H9 (cell line): ENCODE data around the gene GNPTAB. TPM values are rescaled to one million over a fixed set of nuclear protein-coding genes. Genes with fewer than 3 reads are reported as not detected.

Source experiments
- DNase-seq: peaks from one replicate; pipeline ENCODE4 v3.0.0-alpha.2; 2017
- H2AFZ ChIP-seq: one replicate; pipeline ENCODE4 v1.6.1; 2013; ENCODE audit warnings: mild to moderate bottlenecking, low read length, control low read depth, moderate library complexity
- H2AK5ac ChIP-seq: 2 replicates; pipeline ENCODE4 v1.6.1; 2013; ENCODE audit warnings: low read length, control low read depth, mixed read lengths; ENCODE audit not compliant: insufficient read length
- H2BK120ac ChIP-seq: one replicate; pipeline ENCODE4 v1.6.1; 2013; ENCODE audit warnings: low read depth, mild to moderate bottlenecking, low read length, control low read depth, inconsistent platforms; ENCODE audit not compliant: poor library complexity, severe bottlenecking
- H2BK12ac ChIP-seq: 2 replicates; pipeline ENCODE4 v1.6.1; 2013; ENCODE audit warnings: low read length, control low read depth, mixed read lengths, low read depth; ENCODE audit not compliant: insufficient read length
- H2BK15ac ChIP-seq: 2 replicates; pipeline ENCODE4 v1.6.1; 2013; ENCODE audit warnings: low read depth, low read length, control low read depth
- H2BK20ac ChIP-seq: one replicate; pipeline ENCODE4 v1.6.1; 2013; ENCODE audit warnings: low read depth, mild to moderate bottlenecking, low read length, control low read depth, inconsistent platforms; ENCODE audit not compliant: poor library complexity, severe bottlenecking
- H2BK5ac ChIP-seq: 2 replicates; pipeline ENCODE4 v1.6.1; 2013; ENCODE audit warnings: low read length, control low read depth, mixed read lengths; ENCODE audit not compliant: insufficient read length
- H3K14ac ChIP-seq: 2 replicates; pipeline ENCODE4 v1.6.1; 2013; ENCODE audit warnings: low read length, control low read depth; ENCODE audit not compliant: insufficient read depth
- H3K18ac ChIP-seq: 2 replicates; pipeline ENCODE4 v1.6.1; 2013; ENCODE audit warnings: low read depth, mild to moderate bottlenecking, mixed read lengths, low read length, control low read depth; ENCODE audit not compliant: insufficient read length
- H3K23ac ChIP-seq: 2 replicates; pipeline ENCODE4 v1.6.1; 2013; ENCODE audit warnings: low read length, control low read depth, mixed read lengths, low read depth; ENCODE audit not compliant: insufficient read length
- H3K23me2 ChIP-seq: 2 replicates; pipeline ENCODE4 v1.6.1; 2013; ENCODE audit warnings: low read depth, mild to moderate bottlenecking, mixed read lengths, low read length, control low read depth; ENCODE audit not compliant: insufficient read length, poor library complexity, severe bottlenecking
- H3K27ac ChIP-seq: 2 replicates; pipeline ENCODE4 v1.5.1; 2013; ENCODE audit warnings: low read length, control low read depth, mixed read lengths, low read depth; ENCODE audit not compliant: insufficient read length
- H3K27me3 ChIP-seq: 2 replicates; pipeline ENCODE4 v1.6.1; 2013; ENCODE audit warnings: low read length, control low read depth, inconsistent platforms; ENCODE audit not compliant: insufficient read depth
- H3K4ac ChIP-seq: 2 replicates; pipeline ENCODE4 v1.6.1; 2013; ENCODE audit warnings: low read depth, mild to moderate bottlenecking, control low read depth, inconsistent platforms, low read length, moderate library complexity
- H3K4me1 ChIP-seq: 2 replicates; pipeline ENCODE4 v1.6.1; 2013; ENCODE audit warnings: low read length, control low read depth, inconsistent platforms; ENCODE audit not compliant: insufficient read depth
- H3K4me2 ChIP-seq: 2 replicates; pipeline ENCODE4 v1.6.1; 2013; ENCODE audit warnings: low read length, control low read depth, mixed read lengths; ENCODE audit not compliant: insufficient read length, insufficient read depth
- H3K56ac ChIP-seq: 2 replicates; pipeline ENCODE4 v1.6.1; 2013; ENCODE audit warnings: low read depth, mild to moderate bottlenecking, mixed read lengths, low read length, control low read depth; ENCODE audit not compliant: insufficient read length
- H3K79me1 ChIP-seq: 2 replicates; pipeline ENCODE4 v1.6.1; 2013; ENCODE audit warnings: low read depth, mild to moderate bottlenecking, moderate library complexity, low read length, control low read depth, inconsistent platforms; ENCODE audit not compliant: insufficient read depth, poor library complexity, severe bottlenecking
- H3K79me2 ChIP-seq: 2 replicates; pipeline ENCODE4 v1.6.1; 2013; ENCODE audit warnings: low read length, control low read depth, inconsistent platforms; ENCODE audit not compliant: insufficient read depth
- H3K9ac ChIP-seq: 2 replicates; pipeline ENCODE4 v1.6.1; 2013; ENCODE audit warnings: low read length, control low read depth, mixed read lengths; ENCODE audit not compliant: insufficient read length; ENCODE audit errors: extremely low read depth
- H3K9me3 ChIP-seq: one replicate; pipeline ENCODE4 v1.6.1; 2013; ENCODE audit warnings: low read depth, low read length, inconsistent platforms; ENCODE audit not compliant: control insufficient read depth
- H3T11ph ChIP-seq: one replicate; pipeline ENCODE4 v1.6.1; 2013; ENCODE audit warnings: mild to moderate bottlenecking, low read length, control low read depth, inconsistent platforms
- H4K20me1 ChIP-seq: one replicate; pipeline ENCODE4 v1.6.1; 2013; ENCODE audit not compliant: control insufficient read depth, insufficient read length, insufficient read depth
- H4K5ac ChIP-seq: 2 replicates; pipeline ENCODE4 v1.6.1; 2013; ENCODE audit warnings: low read depth, mild to moderate bottlenecking, mixed read lengths, low read length, control low read depth; ENCODE audit not compliant: insufficient read length
- H4K8ac ChIP-seq: replicated peaks from 2 replicates; pipeline ENCODE4 v1.6.1; 2013; ENCODE audit warnings: low read length, control low read depth, mixed read lengths, low read depth; ENCODE audit not compliant: insufficient read length
- H4K91ac ChIP-seq: 2 replicates; pipeline ENCODE4 v1.6.1; 2013; ENCODE audit warnings: low read depth, mild to moderate bottlenecking, moderate library complexity, mixed read lengths, low read length, control low read depth; ENCODE audit not compliant: insufficient read length
- H3K27ac Mint-ChIP-seq, 3 experiments: 2 replicates in 2 of 3; 3 replicates in 1 of 3; pipeline ENCODE4 v1.8.0; 2020 to 2021; ENCODE audit warnings: mixed read lengths in 3 of 3, mild to moderate bottlenecking in 1 of 3, moderate library complexity in 1 of 3
- H3K27me3 Mint-ChIP-seq: 2 replicates; pipeline ENCODE4 v1.8.0; 2021; ENCODE audit warnings: low read depth, mild to moderate bottlenecking, moderate library complexity, mixed read lengths
- H3K36me3 Mint-ChIP-seq, 3 experiments: 2 replicates in 2 of 3; 3 replicates in 1 of 3; pipeline ENCODE4 v1.8.0; 2020 to 2021; ENCODE audit warnings: low read depth in 3 of 3, mixed read lengths in 3 of 3; ENCODE audit not compliant: insufficient read depth in 1 of 3
- H3K4me1 Mint-ChIP-seq, 2 experiments: 2 replicates each; pipeline ENCODE4 v1.8.0; 2020; ENCODE audit warnings: mixed read lengths in 2 of 2
- H3K4me3 Mint-ChIP-seq, 2 experiments: 2 replicates in 1 of 2; 3 replicates in 1 of 2; pipeline ENCODE4 v1.8.0; 2020 to 2021; ENCODE audit warnings: mild to moderate bottlenecking in 2 of 2, mixed read lengths in 2 of 2, moderate library complexity in 1 of 2
- H3K9me3 Mint-ChIP-seq, 2 experiments: 2 replicates in 1 of 2; 3 replicates in 1 of 2; pipeline ENCODE4 v1.8.0; 2020; ENCODE audit warnings: mild to moderate bottlenecking in 2 of 2, mixed read lengths in 2 of 2, moderate library complexity in 1 of 2
- CTCF ChIP-seq: fragments of 200-600 bp; sonication (generic); conservative IDR thresholded peaks from 3 replicates; pipeline ENCODE4 v1.8.0; 2021; ENCODE audit warnings: antibody characterized with exemption, mild to moderate bottlenecking
- WGBS: extraction: QIAGEN DNeasy Blood & Tissue Kit; methylation state at CpG from one replicate; pipeline ENCODE4 v1.1.7; 2013; ENCODE audit warnings: missing lambda C conversion rate, low lambda C conversion rate, mixed read lengths; ENCODE audit not compliant: insufficient read length; ENCODE audit errors: extremely low coverage; 5-methylcytosine and 5-hydroxymethylcytosine counted together
- total RNA-seq: library from RNA; stranded (reverse); gene quantifications from 2 replicates; pipeline ENCODE4 v1.2.1, GENCODE V29; 2021

GNPTAB gene
- total RNA-seq, 1 experiment from 2014 or later: 44.3 TPM

DNA sequence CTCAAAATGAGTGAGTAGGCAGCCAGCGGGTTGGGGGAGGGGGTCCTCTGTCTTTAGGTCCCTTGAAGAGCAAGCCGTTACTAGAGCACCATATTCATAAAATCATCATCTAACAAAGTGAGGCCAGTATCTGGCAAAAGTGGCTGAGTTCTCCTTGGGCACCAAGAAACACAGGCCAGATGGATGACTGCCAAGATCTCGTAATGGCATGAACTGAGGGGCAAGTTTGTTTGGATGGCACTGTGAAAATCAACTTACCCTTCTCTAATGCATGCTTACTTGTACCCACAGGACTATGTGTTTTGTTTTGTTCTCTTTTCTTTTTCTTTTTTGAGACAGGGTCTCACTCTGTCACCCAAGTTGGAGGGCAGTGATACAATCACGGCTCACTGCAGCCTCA is 41.6 kb downstream of the GNPTAB start:
- H2AFZ ChIP-seq: no peak overlapping the region
- H3K4me2 ChIP-seq: no peak overlapping the region
- H2BK120ac ChIP-seq: no peak overlapping the region
- DNase-seq: no peak
- H3K79me1 ChIP-seq: no peaks in the 10 kb centered on the region
- H2BK5ac ChIP-seq: no peak overlapping the region
- Mint-ChIP-seq H3K9me3 (no peaks in the 10 kb centered on the region), H3K36me3 (peaks cover 6 to 36% (median 33%) of the 10 kb centered on the region in 3 experiments; a peak in 5 of 7 replicates), H3K27ac (peak overlapping the region in 2 of 3 experiments; percentile 24 to 60; a peak in 2 of 7 replicates), H3K4me3 (no peak overlapping the region), H3K4me1 (no peaks in the 10 kb centered on the region), H3K27me3 (no peaks in the 10 kb centered on the region)
- no peaks in the 10 kb centered on the region for H3K27me3 ChIP-seq
- H3K23ac ChIP-seq: no peak overlapping the region
- no peaks in the 10 kb centered on the region for H3K4me1 ChIP-seq
- H3K18ac ChIP-seq: no peak overlapping the region
- H4K91ac ChIP-seq: no peak overlapping the region
- H3T11ph ChIP-seq: no peak overlapping the region
- H2BK15ac ChIP-seq: no peak overlapping the region
- no peaks in the 10 kb centered on the region for H3K9me3 ChIP-seq
- no peak for TF ChIP-seq CTCF
- no peak overlapping the region for H2BK20ac ChIP-seq
- no peaks in the 10 kb centered on the region for H3K79me2 ChIP-seq
- H4K8ac ChIP-seq: no peak overlapping the region
- H3K14ac ChIP-seq: no peak overlapping the region
- no peak overlapping the region for H2AK5ac ChIP-seq
- WGBS: no CpG with 5 or more reads among the region's 4 CpGs
- H4K20me1 ChIP-seq: no peaks in the 10 kb centered on the region
- H4K5ac ChIP-seq: no peak overlapping the region
- no peak overlapping the region for H3K27ac ChIP-seq
- no peaks in the 10 kb centered on the region for H3K23me2 ChIP-seq
- H3K4ac ChIP-seq: no peak overlapping the region
- no peak overlapping the region for H2BK12ac ChIP-seq
- no peak overlapping the region for H3K56ac ChIP-seq
- no peak overlapping the region for H3K9ac ChIP-seq
